ENCODE measurements around the gene PLCL2.

Gene PLCL2

DNA sequence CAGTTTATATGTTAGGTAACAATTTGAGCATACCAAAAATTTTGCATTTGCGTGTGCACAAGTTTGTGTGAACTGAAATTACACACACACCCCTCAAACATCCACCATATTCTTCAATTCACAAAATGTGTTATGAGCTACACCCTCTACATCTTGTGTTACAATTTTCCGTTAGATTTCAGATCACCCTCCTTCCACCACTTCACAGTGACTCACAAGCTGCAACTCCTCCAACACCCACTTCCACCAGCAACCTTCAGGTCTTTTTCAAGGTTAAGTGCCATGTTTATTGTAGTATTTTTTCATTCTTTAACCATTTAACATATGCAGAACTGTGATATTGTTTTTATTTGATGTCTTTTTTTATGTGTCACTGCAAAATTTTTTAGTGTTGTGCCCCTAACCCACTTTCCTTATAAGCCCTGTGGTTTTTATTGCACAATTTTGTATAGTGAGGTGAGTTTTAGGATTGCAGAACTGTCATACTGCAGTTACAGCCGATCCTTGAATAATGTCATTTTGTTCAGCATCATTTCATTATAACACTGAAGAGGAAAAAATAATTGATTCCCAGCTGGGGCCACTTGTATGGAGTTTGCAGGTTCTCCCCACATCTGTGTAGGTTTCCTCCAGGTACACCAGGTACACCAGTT is 148.9 kb downstream of the PLCL2 start:
- no peak for DNase-seq (ENCODE audit: extremely low spot score, insufficient read length, low read depth)
- no peak for FAIRE-seq

DNA sequence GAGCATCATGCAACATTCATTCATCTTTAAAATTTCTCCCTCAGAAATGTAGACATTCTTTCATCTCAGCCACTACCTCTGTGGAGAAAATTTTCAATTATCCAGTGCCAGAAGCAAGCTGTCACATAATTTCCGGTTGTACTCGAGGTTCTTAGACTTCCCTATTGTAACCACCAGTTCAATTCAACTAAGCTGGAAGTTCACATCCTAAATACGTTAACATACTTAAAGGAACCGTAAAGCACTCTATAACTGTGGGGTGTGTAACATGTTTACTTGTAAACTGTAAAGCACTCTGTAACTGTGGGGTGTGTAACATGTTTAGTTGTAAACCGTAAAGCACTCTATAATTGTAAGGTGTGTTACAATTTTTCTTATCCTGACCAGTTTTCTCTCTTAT is 150.3 kb downstream of the PLCL2 start:
- DNase-seq (ENCODE audit: extremely low spot score, insufficient read length, low read depth), result no peak
- FAIRE-seq, result no peak

DNA sequence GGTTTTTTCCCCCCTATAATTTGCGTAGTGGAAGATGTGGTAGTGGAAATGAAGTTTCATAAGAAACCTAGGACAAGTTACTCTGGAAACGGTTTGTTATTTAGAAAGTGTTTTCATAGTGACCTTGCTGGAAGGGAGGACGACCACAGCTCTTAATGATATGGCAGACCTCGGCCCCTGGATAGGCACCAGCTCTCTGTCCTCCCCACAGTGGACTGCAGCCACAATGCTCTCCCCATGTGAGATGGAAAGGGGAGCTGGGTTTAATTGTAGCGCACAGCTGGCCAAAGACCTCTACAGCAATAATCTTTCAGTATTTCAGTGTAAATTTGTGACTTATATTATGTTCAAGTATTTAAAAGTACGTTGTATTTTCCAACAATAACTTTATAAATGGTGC is 151.2 kb downstream of the PLCL2 start:
- DNase-seq (ENCODE audit: extremely low spot score, insufficient read length, low read depth) (no peak), FAIRE-seq (no peak)

DNA sequence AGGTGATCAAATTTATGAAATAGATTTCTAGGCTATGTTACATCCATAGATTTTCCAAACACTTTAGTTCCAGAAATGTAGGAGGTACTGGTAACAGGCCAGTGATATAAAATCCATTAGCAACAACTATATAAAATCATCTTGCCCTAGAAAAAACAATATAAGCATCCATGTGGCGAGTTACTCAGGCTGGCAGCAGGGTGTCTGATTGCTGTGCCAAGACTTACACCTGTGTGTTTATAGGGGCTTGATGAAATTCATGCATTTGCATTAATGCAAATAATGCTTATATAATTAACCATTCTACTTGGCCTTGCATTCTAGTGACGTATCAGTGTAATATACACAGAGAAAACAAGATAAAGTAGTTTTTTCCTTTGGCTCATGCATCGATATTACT is 153.4 kb downstream of the PLCL2 start:
- no peak for DNase-seq (ENCODE audit: extremely low spot score, insufficient read length, low read depth)
- no peak for FAIRE-seq

DNA sequence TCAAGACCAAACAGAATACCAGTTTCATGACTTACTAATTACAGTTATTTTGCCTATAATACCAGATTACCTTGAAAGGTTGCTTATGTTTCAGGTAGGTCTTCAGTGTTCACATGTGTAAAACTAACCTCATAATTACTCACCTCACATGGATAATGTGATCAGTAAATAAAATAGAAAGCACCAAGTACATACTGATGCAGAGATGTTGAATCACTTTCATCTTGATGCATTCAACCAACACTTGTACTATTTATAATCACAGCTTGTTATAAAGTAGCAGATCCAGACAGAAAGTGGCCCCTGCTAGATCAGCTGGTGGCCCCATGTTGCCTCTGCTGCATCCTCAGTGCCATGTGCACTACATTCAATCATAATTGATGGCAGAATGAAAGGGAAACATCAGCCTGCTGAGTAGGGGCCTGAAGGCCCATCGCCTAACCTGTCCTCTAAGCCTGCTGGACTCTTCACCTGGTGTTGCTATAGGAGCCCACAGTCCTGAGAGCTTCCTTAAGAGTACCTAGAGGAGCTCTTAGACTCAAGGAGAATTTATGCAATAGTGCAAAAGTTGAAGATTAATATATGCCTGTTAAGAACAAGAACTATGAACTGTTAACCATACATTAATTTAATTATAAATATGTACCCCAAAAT is 154.3 kb downstream of the PLCL2 start:
- DNase-seq (ENCODE audit: extremely low spot score, insufficient read length, low read depth) (no peak), FAIRE-seq (no peak)

DNA sequence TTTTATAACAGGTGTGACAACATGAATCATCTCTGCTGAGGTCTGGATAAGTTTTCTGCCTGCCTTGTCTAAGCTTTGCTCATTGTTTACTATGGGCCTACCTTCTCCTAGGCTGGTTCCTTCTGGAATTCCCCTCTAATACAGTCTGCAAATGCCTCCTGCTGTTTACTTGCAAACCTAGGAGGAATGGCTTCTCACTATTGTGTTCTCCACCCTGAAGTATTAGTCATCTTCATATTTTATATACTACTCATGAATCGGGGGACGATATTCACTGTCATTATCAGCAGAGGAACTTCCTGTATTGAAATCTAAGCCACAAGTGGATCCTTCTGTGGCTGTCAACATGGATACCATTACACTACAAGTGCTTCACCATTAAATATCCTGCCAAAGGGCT is 154.8 kb downstream of the PLCL2 start:
- FAIRE-seq, result peak; percentile 21
- DNase-seq (ENCODE audit: extremely low spot score, insufficient read length, low read depth), result no peak

DNA sequence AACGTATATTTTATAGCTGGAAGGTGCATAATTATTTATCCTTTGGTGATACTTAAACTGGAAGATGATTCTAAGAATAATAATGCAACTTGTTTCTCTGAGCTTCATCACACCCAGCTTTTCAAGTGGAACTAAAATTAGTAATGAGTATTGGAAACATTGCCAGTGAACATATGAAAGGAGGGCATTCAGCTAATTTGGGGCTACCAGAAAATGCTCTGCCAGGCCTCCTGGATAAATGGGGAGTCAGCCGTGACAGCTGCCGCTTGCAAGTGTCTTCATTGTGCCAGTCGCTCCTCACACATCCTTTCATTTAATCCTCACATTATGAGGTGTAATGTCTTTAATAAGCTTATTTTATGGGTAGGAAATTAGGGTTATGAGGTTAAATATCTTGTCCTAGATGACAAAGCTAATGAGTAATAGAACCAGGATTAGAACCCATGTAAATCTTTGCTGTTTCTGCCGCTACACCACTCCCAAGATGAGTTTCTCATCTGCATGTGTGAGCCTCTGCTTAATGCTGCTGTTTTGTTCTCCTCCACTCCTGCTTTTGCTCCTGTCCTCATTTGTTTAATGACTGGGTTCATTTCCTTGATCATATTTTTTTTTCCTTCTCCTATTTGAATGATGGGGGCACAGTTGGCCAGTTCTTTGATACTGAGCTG is 155.7 kb downstream of the PLCL2 start:
- FAIRE-seq (no peak), DNase-seq (ENCODE audit: extremely low spot score, insufficient read length, low read depth) (no peak)

DNA sequence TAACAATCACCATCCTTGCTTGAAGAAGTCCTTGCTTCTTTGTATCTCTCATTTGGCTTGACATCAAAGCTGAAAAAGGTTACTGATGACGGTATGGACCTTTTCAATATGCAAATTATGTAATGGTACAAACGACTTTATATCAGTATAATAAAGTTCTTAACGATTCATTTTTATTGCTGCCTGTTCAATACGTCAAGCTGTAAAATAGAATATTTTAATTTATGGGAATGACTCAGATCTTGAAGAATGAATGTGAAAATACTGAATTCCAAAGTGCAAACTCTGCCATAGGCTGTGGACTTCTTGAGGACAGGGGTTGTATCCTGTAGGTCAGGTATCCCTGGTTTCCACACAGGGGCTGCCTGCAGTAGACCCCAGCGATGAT is 156.2 kb downstream of the PLCL2 start:
- DNase-seq (ENCODE audit: extremely low spot score, insufficient read length, low read depth) (no peak), FAIRE-seq (no peak)

DNA sequence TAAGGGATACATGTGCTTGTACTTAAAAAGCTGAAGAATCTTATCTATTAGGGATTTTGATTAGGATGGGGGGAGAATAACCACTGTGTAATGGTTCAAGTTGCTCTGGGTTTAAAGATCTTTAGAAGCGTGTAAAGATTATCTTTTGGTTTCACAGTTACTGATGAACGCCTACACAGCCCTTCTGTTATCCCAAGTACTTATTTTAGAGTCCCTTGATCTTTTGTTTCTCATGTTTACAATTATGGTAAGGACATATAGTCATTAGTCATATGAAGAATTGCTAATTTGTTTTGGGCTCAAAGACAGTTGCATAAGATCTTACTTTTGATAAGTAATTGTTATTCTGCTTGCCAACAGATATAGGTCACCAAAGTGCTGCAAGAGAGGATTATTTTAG is 160.1 kb downstream of the PLCL2 start:
- DNase-seq (ENCODE audit: extremely low spot score, insufficient read length, low read depth) (peak; percentile 33), FAIRE-seq (peak; percentile 80)

DNA sequence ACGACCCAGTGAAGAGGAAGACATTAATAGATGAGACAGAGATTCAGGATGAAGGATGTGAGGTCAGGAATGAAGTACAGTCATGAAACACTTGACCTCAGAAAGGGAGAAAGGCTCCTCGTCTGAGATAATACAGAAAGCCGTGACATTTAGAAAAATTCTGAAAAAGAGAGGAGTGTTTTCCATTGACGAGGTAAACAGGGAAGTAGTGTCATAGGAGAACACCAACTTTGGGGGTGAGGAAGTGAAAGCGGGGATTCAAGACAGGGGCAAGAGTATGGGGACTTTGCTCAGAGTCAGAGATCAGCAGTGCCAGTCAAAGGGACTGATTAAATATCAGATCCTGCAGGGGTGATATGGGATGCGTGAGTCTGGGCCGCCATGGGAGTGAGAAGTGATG is 160.9 kb downstream of the PLCL2 start:
- no peak for FAIRE-seq
- DNase-seq (ENCODE audit: extremely low spot score, insufficient read length, low read depth), result no peak

DNA sequence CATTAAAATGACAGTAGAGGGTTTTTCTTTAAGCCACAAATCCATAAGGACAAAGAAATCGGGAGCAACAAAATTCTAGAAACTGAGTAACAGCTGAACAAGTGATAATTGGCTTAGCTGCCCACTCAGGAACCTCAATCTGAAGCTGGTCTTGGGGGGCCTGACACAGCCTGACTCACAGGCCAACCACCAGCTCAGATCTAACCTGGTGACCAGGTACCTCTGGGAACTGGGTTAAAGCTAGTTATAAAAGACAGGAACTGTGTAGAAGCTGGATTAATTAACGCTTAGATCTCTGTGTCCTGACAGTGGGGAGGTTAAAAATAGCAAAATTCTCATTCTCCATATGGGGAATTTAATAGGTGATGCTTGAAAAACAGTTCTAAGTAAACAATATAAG is 161.9 kb downstream of the PLCL2 start:
- no peak for FAIRE-seq
- no peak for DNase-seq (ENCODE audit: extremely low spot score, insufficient read length, low read depth)

DNA sequence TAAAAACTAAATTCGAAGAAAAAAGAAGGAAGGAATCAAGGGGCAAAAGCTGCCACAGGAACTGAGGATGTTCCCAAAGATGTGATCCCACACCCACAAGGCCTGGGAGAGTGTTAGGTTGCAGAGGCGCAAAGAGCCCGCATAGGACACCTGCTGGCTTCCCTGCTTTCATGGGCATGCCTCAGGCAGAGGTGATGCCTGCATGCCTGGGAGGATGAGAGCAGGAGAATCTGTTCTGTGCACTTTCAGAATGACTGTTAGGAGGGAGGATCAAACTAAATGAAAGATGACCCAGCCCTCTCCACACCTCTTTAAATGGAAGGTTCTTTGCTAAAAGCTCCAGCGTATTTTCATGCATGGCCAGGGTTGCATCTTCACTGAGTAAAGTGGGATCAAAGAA is 162.4 kb downstream of the PLCL2 start:
- DNase-seq (ENCODE audit: extremely low spot score, insufficient read length, low read depth) (no peak), FAIRE-seq (peak; percentile 69)

DNA sequence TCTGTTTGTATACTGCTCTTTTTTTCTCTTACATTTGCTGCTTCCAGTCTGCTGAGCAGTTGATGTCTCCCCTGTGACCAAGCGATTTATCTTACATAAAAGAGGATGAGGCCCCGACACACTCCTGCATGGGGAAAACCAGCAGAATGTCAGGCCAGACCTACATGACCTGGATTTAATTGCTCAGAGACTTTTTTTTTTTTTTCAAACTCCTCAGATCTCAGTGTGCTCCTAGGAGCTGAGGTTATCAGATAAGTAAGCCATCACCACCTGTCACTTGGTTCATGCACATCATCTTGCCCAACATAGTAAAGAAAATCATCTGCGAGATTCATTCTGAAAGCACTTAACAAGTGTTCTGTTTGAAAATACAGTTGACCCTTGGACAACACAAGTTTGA is 163.1 kb downstream of the PLCL2 start:
- FAIRE-seq (no peak), DNase-seq (ENCODE audit: extremely low spot score, insufficient read length, low read depth) (no peak)

DNA sequence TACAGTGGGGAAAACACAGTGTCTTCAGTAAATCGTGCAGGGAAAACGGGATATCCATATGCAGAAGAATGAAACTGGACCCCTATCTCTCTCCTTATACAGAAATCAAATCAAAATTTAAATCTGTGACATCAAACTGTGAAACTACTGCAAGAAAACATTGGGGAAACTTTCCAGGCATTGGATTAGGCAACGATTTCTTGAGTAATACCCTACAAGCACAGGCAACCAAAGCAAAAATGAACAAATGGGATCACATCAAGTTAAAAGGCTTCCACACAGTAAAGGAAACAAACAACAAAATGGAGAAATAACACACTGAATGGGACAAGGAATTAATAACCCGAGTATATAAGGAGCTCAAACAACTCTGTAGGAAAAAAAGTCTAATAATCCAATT is 165.3 kb downstream of the PLCL2 start:
- DNase-seq (ENCODE audit: extremely low spot score, insufficient read length, low read depth) (no peak), FAIRE-seq (no peak)

DNA sequence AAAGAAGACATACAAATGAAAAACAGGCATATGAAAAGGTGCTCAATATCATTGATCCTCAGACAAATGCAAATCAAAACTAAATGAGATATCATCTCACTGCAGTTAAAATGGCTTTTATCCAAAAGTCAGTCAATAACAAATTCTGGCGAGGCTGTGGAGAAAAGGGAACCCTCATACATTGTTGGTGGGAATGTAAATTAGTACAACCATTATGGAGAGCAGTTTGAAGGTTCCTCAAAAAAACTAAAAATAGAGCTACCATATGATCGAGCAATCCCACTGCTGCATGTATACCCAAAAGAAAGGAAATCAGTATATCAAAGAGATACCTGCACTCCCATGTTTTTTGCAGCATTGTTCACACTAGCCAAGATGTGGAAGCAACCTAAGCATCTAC is 165.8 kb downstream of the PLCL2 start:
- no peak for FAIRE-seq
- no peak for DNase-seq (ENCODE audit: extremely low spot score, insufficient read length, low read depth)

DNA sequence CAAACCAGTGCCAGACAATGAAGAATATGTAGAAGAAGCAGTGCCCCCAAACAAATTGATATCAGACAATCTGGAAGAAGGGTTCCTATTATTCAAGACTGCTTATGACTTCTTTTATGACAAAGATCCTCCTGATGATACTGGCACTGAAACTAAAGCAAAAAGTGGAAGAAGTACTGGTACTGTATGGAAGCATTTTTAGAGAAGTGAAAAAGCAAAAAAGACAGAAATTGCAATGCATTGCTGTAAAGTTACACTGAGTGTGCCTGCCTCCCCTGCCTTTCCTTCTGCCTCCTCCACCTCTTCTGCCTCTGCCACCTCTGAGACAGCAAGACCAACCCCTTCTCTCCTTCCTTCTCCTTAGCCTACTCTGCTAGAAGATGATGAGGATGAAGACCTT is 167.6 kb downstream of the PLCL2 start:
- no peak for FAIRE-seq
- no peak for DNase-seq (ENCODE audit: extremely low spot score, insufficient read length, low read depth)

DNA sequence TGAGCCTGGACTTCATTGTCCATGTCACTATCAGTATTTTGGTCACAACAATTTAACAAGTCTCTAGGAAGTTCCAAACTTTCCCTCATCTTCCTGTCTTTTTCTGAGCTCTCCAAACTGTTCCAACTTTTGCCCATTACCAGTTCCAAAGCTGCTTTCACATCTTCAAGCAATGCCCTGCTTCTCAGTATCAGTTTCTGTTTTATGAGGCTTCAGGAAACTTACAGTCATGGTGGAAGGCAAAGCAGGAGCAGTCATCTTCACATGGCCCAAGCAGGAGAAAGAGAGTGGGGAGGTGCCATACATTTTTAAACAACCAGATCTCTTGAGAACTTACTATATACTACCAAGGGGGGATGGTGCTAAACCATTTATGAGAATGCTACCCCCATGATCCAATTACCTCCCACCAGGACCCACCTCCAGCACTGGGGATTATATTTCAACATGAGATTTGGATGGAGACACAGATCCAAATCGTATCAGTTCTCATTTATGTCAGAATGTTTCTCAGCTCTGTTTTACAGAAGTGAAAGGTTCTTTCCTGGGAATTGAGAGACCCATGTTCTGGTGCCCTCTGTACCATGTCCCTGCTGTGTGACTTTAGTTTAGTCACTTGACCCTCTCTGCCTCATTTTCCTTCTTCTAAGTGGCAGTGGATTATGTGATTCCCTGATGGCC is 169.7 kb downstream of the PLCL2 start:
- DNase-seq (ENCODE audit: extremely low spot score, insufficient read length, low read depth) (no peak), FAIRE-seq (peak; percentile 5)

DNA sequence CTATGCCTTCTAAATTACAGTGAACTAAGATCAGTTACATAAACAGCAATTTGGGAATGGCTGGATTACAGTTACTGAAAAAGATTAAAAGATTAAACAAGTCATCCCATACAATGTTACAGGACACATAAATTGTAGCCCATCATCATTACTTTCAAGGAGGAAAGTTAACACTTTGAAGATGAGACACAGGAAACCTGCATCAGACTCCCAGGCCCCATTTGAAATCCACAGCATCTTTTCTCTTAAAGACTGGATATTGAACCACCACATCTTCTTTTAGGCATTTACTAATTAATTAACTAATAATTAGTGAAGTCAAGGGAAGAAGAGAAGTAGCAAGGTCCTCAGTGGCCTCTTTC is 170.2 kb downstream of the PLCL2 start:
- DNase-seq (ENCODE audit: extremely low spot score, insufficient read length, low read depth) (no peak), FAIRE-seq (no peak)

DNA sequence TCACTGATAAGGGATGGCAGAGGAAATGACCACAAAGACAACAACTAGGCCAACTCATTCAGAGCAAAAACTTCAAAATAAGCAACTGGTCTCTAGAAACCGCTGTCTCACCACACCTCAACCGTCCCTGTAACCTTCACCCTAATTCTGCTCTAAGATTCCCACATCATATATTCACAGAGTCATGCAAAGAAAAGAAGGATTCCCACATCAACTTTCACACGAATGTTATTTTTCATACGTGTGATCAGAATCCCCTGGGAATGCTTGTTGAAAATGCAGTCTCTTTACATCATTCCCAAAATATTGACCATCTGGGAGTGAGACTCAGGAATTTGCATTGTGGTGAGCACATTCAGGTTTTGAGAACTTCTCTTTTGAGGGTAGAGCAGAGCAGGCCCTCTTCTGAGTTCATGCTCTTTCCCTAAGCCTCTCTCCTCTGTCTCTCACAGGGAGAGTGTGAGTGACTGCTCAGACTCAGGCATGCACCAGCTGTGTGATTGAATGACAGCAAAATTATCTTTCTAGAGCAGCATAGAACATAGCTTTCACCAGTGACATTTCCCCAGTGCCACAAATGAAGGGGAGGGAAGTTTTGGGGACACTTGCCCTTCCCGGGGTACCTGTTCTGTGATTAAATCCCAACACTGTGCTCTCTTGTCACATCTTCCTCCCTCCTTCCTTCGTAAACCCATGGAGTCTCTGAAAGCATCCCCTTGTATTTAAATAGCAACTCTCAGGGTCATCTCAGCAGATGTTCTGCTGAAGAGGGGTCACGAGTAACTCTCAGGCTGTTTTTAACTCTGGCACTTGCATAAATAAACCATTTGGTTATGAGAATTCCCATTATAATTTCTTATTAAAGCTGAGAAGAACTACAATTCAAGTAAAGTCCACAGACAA is 170.9 kb downstream of the PLCL2 start:
- no peak for DNase-seq (ENCODE audit: extremely low spot score, insufficient read length, low read depth)
- FAIRE-seq, result peak; percentile 73

DNA sequence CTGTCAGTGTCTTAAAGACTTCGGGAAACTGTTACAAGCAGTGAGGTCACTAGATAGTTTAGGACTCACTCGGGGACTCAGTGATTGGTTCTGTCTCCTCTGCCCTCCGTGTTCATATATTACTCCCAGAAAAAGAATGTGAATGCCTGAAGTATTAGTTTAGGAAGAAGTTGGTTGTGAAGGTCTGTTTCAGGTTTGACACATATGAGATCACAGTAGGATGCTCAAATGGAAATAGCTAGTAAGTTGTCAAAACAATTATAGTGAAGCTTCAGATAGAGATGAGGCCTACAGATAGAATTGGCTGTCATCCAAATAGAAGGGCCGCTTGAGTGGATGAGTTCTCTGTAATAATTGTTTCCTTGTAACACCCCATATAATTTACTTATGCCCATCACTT is 172.6 kb downstream of the PLCL2 start:
- DNase-seq (ENCODE audit: extremely low spot score, insufficient read length, low read depth) (no peak), FAIRE-seq (no peak)

Data from GM18507 (cell line).